ENCODE results near the gene PALM.

Gene PALM

GRCh38 chr19:788686-788982 is 79.9 kb downstream of the PALM start:
- DNase-seq = no peak

- peak; percentile 55 to 71 (median 65) for DNase-seq
These were observed 80.4 kb downstream of the PALM start for GRCh38 chr19:788983-789700.

- DNase-seq = no peak
These were observed 80.9 kb downstream of the PALM start for GRCh38 chr19:789701-790060.

- DNase-seq = no peak
These were observed 82.4 kb downstream of the PALM start for GRCh38 chr19:791007-791566.

- DNase-seq = no peak
These were observed 83.0 kb downstream of the PALM start for GRCh38 chr19:791567-792305.

- no peak for DNase-seq
These were observed 83.7 kb downstream of the PALM start for GRCh38 chr19:792306-792885.

GRCh38 chr19:793806-794205 is 85.1 kb downstream of the PALM start:
- DNase-seq = no peak

- DNase-seq = no peak
These were observed 86.4 kb downstream of the PALM start for GRCh38 chr19:795073-795611.

- DNase-seq = no peak
These were observed 87.2 kb downstream of the PALM start for GRCh38 chr19:795691-796581.

- DNase-seq = peak; percentile 100
These were observed 88.2 kb downstream of the PALM start, which contains the start of gene PTBP1 for GRCh38 chr19:796692-797527. TSS of gene PTBP1 (plus strand) at chr19:797452. CDS start at chr19:797498, 46 bp downstream.
